Ramos (cell line): Measurements from ENCODE around the gene C1D.

Experiments
- in situ Hi-C: fragments of 300-500 bp; cut with MboI; formaldehyde crosslinking; loops from one replicate; pipeline ENCODE4 v1.14.3; 2022; ENCODE audit warnings: low sequenced_read_pairs; ENCODE audit not compliant: unreplicated experiment

Gene C1D

DNA sequence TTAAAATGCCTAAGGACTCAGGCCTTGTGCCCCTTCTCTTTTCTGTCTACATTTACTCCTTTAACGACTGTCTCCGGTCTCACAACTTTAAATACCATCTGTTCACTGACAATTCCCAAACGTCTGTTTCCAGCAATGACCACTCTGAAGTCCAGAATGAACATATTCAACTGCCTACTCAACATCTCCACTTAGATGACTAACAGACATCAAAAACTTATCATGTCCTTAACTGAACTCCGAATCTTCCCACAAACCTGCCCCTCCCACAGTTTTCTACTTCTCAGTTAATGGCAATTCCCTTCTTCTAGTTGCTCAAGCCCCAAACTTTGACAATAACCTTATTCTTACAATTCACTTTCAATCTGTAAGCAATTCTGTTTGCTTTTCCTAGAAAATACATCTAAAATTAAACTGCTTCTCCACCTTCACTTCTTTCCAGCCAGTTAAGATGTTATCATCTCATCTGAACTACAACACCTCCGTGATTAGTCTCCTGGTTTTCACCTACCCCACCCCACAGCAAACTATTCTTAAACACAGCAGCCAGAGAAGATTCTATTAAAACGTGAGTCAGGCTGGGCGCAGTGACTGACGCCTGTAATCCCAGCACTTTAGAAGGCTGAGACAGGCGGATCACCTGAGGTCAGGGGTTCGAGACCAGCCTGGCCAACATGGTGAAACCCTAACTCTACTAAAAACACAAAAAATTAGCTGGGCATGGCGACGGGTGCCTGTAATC is 2.8 kb downstream of the C1D start:
- in situ Hi-C loops: no loop called here

DNA sequence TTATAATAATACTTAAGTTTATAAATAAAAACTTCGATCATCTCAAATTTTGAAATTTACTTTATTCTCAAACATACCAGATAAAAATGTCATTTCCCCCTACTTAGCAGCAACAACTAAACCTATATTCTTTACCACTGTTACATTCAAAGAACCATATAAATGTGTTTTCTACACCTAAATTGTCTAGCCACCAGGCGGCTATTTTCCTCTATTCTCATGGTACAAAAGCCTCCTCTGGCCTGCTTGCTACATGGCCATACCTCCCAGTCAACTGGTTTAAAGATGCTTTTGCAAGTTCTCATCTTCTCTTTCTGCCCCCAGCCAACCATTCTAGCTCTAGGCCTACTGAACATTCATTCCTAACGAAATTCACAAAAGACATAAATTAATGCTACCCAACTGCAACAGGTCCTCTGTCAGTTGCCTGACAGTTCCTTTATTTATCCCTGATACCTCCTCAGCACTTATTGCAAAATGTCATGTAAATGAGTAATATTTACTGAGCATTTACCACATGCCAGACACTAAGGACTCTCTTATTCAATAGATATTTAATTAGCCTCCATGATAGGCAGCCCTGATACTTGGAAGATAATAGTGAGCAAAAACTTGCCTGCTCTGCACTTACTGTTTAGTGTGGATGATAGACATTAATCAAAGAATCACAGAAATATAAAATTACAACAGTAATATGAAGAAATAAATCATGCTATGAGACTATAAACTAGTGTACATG is 5.0 kb downstream of the C1D start:
- in situ Hi-C loops: no loop called here

DNA sequence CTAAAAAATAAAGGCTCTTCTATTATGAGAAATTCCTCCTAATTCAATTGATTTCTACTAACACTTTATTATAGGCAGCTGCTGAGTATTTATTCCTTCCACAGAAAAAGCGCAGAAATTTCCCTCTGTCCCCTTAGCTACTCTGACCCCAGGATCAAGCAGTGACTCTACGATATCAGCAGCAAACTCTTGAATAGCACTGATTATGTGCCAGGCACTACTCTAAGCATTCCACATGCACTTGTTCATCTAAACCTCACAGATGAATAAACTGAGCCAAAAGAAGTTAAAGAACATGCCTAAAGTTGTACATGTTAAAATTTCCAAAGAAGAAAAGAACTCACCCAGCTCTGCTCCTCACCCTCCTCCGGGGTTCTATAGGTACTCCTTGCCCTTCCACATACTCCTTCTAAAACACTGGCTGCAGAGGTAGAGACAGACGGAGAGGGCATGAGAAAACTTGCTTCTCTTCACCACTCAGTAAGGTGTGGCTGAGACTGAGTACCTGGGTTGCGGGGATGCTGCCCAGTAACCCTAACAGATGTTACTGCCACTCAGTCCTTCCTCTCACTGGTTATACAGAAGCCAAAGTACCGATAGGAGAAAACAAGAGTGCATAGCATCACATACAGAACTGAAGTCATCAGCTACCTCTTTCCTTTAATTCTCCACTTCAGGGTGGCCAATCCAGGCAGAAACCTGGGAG is 9.9 kb downstream of the C1D start:
- in situ Hi-C loops: no loop called here

DNA sequence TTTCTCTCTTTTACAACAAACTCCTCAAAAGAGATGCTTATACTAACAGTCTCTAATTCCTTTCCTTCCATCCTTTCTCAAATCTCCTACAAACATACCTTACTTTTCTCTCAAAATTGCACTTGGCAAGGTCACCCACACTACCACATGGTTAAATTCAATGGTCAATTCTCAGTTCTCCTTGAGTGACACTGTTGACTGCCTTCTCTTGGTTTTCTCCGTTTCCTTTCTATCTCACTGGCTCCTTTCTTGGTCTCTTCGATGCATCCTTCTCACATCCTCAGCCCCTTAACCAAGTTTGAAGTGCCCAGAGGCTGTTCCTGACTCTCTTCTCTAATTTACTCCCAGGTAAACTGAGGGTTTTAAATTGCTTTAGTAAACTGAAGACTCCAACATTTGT is 12.5 kb downstream of the C1D start:
- in situ Hi-C loops: no loop called here

DNA sequence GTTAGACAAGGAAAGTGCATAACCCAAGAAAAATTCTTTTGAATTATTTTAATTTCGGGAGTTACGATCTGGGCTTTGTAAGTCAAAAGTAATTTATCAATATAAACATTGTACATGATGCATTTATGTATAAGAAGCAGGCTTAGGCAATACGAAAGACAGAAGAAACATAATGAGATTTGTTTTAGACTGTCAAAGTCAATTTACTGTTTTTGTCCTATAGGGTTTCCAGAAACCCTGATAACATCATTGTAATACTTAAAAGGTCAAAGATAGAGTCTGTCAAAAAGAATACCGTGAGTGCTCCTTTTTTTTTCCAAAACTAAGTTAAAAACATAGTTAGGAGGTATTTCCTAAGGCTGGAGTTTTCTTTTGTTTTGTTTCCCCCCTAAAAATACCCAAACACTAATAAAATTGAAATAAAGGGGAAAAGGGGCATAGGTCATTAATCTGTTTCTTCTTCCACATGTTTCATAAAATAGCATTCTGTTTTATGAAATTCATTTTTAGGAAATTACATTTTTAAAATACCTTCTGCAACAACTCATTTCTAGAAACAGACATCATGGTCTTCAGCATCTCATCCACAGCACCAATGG is 16.1 kb downstream of the C1D start:
- in situ Hi-C loops: no loop called here

DNA sequence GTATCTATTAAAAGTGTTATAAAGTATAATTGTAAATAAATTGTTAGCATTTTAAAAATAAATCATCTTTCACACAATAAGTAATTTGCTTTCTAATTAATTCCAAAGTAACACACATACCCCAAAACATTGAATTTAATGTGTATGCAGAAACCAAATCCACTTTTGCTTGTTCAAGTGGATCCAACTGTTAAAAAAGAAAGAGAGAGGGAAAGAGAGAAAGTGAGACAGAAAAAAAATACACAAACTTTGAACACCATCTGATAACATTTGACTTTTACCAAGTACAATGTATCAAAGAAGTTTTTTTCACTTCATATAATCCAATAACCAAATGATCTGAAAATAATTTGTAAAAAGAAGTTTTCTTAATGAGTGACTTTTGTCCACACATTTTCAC is 16.6 kb downstream of the C1D start:
- in situ Hi-C loops: no loop called here

DNA sequence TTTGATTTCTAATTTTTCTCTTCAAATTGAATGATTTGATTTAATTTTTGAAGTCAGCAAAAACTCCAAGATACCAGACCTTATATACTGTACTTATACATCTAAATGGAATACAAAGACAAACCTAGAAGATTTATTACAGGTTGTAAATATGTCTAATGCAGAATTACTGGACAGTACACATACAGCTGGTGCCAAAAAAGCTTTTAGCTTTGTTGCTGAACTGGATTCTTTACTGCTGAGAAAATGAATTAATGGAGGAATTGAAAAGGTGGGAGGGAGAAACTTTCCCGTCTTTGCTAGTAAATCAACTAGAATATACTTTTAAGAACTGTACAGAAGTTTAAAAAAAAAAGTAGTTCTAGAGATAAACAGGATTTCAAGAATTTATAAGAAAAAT is 17.5 kb downstream of the C1D start:
- in situ Hi-C loops: no loop called here

DNA sequence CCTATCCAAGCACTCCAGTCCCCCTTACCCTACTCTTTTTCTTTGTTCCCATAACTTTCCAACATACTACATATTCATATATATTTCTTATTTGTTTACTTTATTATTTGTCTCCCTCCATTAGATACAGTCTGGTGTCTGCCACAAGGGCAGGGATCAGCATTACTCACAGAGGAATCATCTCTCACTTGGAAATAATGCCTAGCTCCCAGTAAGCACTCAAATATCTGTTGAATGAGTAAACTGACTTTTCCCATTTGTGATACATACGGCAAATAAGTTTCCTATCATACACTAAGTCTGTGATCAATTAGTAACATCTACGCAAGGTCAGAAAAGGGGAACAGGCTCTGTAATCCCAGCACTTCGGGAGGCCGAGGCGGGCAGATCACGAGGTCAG is 18.7 kb downstream of the C1D start:
- in situ Hi-C loops: no loop called here

DNA sequence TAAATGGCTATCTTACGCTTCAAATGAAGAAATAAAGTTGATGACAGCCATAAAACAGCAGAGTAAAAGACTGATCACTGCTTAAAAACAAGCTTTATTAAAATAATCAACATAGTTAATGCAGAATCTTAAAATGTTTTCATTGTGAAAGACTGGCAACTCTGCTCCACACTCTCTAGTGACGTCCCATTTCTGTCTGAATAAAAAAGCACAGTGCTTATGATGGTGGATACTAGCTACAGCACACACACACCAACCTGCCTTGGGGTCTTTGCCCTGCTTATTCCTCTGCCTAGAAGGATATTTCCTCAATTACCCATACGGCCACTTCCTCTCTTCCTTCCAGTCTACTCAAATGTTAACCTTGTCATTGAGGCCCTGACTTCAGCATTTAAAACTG is 19.1 kb downstream of the C1D start:
- in situ Hi-C loops: no loop called here

DNA sequence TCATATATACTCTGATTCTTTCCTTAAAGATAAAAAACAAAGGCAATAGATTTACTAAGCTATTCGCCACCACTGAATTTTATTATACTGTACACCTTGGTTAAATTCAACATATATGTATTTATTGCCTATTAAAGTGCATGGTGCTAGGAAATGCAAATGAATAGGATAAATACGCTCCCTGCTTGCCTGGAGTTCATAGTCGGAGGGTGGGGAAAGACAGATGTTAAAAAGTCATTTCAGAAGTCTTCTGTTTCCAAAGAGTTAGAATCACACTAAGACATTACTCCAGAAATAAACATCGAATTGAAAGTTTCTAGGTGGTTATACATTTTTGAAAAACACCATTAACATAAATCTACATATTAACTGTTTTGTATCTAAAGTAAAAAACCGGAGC is 19.8 kb downstream of the C1D start:
- in situ Hi-C loops: no loop called here

DNA sequence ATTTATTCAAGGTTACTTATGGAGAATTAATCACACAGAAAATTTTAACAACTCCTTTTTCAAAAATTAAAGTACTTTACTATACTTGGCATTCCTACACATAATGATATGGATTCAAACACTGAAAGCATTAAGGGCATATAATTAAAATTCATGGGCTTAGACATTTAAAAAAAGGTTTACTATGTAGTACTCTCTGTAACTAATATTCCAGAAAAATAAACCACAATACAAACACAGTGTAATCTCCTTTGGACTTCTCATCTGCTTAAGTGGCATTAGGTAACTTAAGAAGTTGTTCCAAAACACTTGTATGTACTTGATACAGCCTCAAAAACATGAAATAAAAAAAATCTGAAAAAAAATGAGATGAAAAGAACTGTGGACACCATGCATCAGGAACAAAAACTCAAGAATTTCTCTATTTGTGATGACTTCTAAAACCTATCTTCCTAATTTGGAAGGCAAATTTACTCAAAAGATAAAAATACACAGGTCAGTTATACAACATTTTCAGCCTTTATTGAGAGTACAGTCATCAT is 21.0 kb downstream of the C1D start:
- in situ Hi-C loops: no loop called here

DNA sequence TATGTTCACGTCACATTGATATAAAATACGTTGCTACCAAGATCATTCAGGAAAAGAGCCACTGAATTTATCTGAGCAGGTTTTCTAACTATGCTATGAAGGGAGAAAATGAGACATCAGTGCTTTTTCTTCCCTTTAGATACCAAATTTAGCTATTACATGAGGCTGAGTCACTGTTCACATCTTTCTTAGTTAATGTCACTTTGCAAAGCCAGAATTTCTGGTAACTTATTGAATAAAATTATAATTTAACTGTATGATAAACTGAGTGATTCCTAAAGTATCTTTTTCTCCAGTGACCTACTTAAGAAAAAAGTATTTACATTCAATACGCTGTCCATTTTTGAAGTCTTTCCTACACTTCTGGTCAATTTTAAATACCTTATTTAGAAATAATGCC is 22.7 kb downstream of the C1D start:
- in situ Hi-C loops: no loop called here

DNA sequence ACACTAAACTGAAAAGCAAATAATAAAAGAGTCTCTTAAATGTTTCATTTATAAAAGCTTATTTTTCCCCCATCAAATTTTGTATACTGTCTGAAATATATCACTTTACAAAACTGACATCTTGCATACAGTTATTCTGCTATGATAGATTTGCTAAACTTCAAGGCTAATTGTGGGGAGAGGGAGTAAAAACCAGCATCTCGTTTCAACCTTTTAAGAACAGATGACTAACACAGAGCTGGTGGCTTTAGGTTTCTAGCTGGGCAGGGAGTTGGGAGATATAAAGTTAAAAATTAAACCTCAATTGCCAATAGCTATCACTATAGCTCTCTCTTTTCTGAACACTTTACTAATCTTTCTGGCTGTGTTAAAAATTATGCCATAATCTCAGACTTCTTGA is 23.5 kb downstream of the C1D start:
- in situ Hi-C loops: no loop called here

DNA sequence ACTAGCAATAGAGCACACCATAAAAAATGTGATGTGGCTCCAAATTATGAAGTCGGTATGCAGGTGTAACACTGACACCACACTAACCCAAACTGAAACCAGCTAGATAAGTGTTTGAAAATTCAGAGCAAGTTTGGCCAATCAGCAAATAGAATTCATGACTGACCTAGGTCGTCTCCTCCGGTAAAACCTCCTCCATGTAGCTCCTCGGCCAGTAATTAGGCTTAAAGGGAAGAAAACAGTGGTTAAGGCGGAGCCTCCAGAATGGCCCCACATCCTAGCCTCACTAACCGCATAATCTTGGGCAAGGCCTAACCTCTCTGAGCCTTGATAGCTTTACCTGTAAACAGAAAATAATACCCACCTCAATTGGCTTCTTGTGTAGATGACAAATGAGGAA is 30.1 kb downstream of the C1D start:
- in situ Hi-C loops: no loop called here

DNA sequence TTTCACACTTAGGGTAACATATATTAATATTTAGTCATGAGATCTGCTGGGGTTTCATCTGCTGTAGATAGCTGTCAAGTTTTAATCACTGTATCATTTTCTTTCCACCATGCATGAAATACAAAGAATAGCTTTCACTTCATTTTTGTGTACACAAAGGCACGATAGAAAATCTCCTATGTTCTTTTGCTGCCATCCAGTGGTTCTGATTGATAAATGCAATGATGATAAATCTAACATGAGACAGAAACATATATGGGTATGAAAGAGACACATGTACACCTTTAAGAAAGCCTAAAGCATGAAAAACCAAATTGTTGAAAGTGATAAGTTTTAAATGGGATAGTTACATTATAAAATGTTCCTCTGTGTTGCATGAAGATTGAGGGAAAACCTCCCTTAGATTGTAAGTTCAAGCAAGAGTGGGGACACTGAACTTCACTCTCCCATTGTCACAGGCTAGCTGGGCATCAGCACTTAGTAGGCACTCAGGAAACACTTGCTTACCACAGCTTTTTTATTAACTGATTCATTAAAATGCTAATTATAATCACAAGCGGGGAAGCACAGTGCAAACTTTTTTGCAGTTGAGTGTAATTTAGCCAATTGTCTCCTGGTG is 31.2 kb downstream of the C1D start:
- in situ Hi-C loops: no loop called here

DNA sequence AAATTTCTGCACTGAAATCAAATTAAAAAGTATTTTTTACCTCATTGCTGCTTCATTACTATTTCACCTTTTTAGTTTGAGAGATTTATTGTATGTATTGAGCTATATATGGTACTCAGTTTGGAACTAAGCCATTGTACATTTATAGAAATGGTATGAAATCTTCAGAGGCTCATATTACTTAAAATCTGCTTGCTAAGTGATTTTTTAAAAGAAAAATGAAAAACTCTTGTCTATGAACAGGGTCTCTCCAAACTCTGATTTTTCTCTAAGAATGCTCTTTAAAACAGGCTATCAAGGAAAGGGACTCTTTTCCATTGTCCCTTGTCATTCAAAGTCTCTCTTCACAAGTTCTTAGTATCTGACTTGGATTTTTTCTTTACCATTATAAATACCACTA is 31.8 kb downstream of the C1D start:
- in situ Hi-C loops: no loop called here

DNA sequence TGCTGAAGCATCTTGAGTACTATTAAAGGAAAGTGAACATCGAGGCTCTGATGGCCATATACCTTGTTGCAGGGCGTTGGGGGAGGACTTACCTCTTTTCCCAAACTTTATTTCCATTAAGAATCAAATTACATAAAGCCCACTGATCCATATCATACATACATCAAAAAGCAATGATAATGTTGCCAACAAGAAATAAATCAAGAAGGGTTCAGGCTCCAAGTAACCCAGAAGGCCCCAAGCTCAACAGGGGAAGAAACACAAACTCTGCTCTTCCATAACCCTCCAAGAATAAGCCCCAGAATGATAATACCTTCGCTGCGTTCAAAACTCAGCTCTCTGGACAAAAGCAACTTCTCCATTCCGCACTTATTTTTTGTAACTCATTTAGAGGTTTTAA is 32.3 kb downstream of the C1D start:
- in situ Hi-C loops: no loop called here

DNA sequence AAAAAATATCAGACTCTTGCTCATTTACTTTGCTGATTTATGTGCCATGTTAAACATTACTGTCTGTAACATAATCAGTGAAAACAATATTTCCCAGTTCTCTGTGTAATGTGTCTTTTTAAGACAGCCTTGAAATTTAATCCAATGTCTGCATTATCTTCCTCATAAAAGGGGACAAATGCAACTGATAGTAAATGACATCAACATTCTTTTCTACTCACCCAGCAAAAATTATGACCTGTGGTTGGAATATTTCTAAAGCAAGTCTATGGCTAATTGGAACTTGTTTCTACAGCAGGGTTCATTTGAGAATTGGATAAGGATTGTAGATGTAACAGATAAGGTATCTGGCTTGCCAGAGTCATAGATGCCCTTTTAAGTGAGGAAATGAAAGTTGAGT is 34.8 kb downstream of the C1D start:
- in situ Hi-C loops: no loop called here

DNA sequence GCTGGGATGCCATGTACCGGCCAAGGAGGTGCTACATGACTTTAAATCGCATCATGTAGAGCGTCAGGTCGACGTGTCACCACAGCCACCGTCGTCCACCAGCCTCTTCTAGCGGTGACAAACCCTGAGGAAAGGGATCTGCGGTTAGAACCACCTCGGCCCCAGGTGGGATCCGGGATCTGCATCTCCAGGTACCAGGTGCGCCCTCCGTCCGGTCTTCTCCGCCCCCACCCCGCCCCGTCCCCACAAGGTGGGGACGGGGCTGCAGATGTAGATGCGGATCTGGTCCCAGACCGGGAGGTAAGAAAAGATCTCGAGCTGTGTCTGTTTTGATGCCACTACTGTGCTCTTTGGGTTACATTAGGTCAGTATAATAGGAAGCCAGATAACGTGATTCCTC is 38.4 kb downstream of the C1D start:
- in situ Hi-C loops: no loop called here

DNA sequence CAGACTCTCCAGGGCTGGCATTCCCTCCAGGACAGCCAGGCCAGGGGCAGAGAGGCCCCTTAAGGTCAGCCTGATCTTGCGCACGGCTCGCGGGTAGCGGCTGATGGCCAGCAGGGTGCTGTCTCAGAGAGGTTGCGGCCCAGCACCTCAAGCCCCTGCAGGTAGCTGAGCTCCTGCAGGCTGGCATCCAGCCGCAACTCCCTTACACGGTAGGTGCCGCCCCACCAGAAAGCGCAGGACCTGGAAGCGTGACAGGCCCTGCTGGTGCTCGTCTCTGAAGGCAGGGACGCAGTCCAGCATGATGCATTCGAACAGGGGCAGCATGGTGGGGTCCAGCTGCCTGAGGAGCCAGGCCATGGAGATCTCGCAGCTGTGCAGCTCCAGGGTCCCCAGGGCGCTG is 38.9 kb downstream of the C1D start:
- in situ Hi-C loops: no loop called here
